GM18907 (cell line): ENCODE measurements around the gene STXBP6.

Experiments used
- ATAC-seq: cut with Tn5 transposase; IDR thresholded peaks from one replicate; pipeline ENCODE4 v1.9.1; 2021; ENCODE audit warnings: mild to moderate bottlenecking, moderate library complexity; ENCODE audit not compliant: unreplicated experiment

Gene STXBP6

GRCh38 chr14:24892497-24893051 is 157.4 kb downstream of the STXBP6 start:
- ATAC-seq = no peak

- ATAC-seq = no peak
Observed at GRCh38 chr14:24891987-24892496, 157.9 kb downstream of the STXBP6 start.

- no peak for ATAC-seq
Observed at GRCh38 chr14:24890716-24891115, 159.2 kb downstream of the STXBP6 start.

GRCh38 chr14:24889843-24890242 is 160.1 kb downstream of the STXBP6 start:
- ATAC-seq = no peak

- no peak for ATAC-seq
Observed at GRCh38 chr14:24888532-24888931, 161.4 kb downstream of the STXBP6 start.

- ATAC-seq = no peak
Observed at GRCh38 chr14:24887623-24888304, 162.2 kb downstream of the STXBP6 start.

GRCh38 chr14:24885410-24885913 is 164.5 kb downstream of the STXBP6 start:
- no peak for ATAC-seq

- ATAC-seq = no peak
Observed at GRCh38 chr14:24883576-24883975, 166.4 kb downstream of the STXBP6 start.

GRCh38 chr14:24881116-24881893 is 168.6 kb downstream of the STXBP6 start:
- ATAC-seq = no peak

GRCh38 chr14:24880689-24881088 is 169.3 kb downstream of the STXBP6 start:
- no peak for ATAC-seq

GRCh38 chr14:24879661-24880386 is 170.1 kb downstream of the STXBP6 start:
- ATAC-seq = no peak

- no peak for ATAC-seq
Observed at GRCh38 chr14:24876996-24877395, 173.0 kb downstream of the STXBP6 start.

- ATAC-seq = no peak
Observed at GRCh38 chr14:24875991-24876878, 173.7 kb downstream of the STXBP6 start.

- no peak for ATAC-seq
Observed at GRCh38 chr14:24875203-24875838, 174.6 kb downstream of the STXBP6 start.

GRCh38 chr14:24874514-24875202 is 175.3 kb downstream of the STXBP6 start:
- no peak for ATAC-seq

GRCh38 chr14:24873551-24873950 is 176.4 kb downstream of the STXBP6 start:
- no peak for ATAC-seq

- no peak for ATAC-seq
Observed at GRCh38 chr14:24870949-24871701, 178.8 kb downstream of the STXBP6 start.

GRCh38 chr14:24868389-24868788 is 181.6 kb downstream of the STXBP6 start:
- ATAC-seq = no peak
